ENCODE data around the gene CST9.

Gene CST9

GRCh38 chr20:23634044-23634801 is 28.5 kb upstream of the CST9 start:
- Histone ChIP-seq H3F3A (ENCODE audit: insufficient read depth, low read length) (no peaks in the 10 kb centered on the region), H4K20me1 (ENCODE audit: insufficient read depth, low read length) (no peaks in the 10 kb centered on the region), H3K79me2 (ENCODE audit: insufficient read depth, low read length) (no peaks in the 10 kb centered on the region), H3K27me3 (ENCODE audit: insufficient read depth, low read length) (no peaks in the 10 kb centered on the region), H3K9me3 (ENCODE audit: low read length) (no peaks in the 10 kb centered on the region), H3K9me2 (ENCODE audit: low read depth, low read length) (no peaks in the 10 kb centered on the region), H2AFZ (ENCODE audit: low read length) (no peak overlapping the region), H3K9ac (ENCODE audit: low read length) (no peak overlapping the region), H3K36me3 (ENCODE audit: insufficient read depth, low read length) (no peaks in the 10 kb centered on the region), H3K4me1 (ENCODE audit: insufficient read depth, low read length, severe bottlenecking) (no peaks in the 10 kb centered on the region), H3K4me2 (ENCODE audit: low read length) (no peak overlapping the region), H3K27ac (ENCODE audit: low read depth, low read length, poor library complexity, severe bottlenecking) (no peak overlapping the region), H3K4me3 (ENCODE audit: low read depth, low read length, poor library complexity, severe bottlenecking) (no peak overlapping the region)
- TF ChIP-seq CTCF (IDR thresholded peaks at IDR 0.05; ENCODE audit: low read length), result no peak
- no peak for TF ChIP-seq EZH2 (IDR thresholded peaks at IDR 0.05; ENCODE audit: borderline replicate concordance, low read length)

GRCh38 chr20:23632711-23633573 is 27.2 kb upstream of the CST9 start:
- no peak for TF ChIP-seq EZH2 (IDR thresholded peaks at IDR 0.05; ENCODE audit: borderline replicate concordance, low read length)
- no peak for TF ChIP-seq CTCF (IDR thresholded peaks at IDR 0.05; ENCODE audit: low read length)
- no peaks in the 10 kb centered on the region for H3F3A ChIP-seq (ENCODE audit: insufficient read depth, low read length)
- no peaks in the 10 kb centered on the region for H3K27me3 ChIP-seq (ENCODE audit: insufficient read depth, low read length)
- no peak overlapping the region for H3K4me2 ChIP-seq (ENCODE audit: low read length)
- H3K9me3 ChIP-seq (ENCODE audit: low read length), result no peaks in the 10 kb centered on the region
- no peak overlapping the region for H3K27ac ChIP-seq (ENCODE audit: low read depth, low read length, poor library complexity, severe bottlenecking)
- H3K36me3 ChIP-seq (ENCODE audit: insufficient read depth, low read length), result no peaks in the 10 kb centered on the region
- H3K4me3 ChIP-seq (ENCODE audit: low read depth, low read length, poor library complexity, severe bottlenecking), result no peak overlapping the region
- H4K20me1 ChIP-seq (ENCODE audit: insufficient read depth, low read length), result no peaks in the 10 kb centered on the region
- no peaks in the 10 kb centered on the region for H3K79me2 ChIP-seq (ENCODE audit: insufficient read depth, low read length)
- H2AFZ ChIP-seq (ENCODE audit: low read length), result no peak overlapping the region
- H3K9ac ChIP-seq (ENCODE audit: low read length), result no peak overlapping the region
- no peaks in the 10 kb centered on the region for H3K4me1 ChIP-seq (ENCODE audit: insufficient read depth, low read length, severe bottlenecking)
- H3K9me2 ChIP-seq (ENCODE audit: low read depth, low read length), result no peaks in the 10 kb centered on the region

- H3K9me3 ChIP-seq (ENCODE audit: low read length), result no peaks in the 10 kb centered on the region
- no peak overlapping the region for H2AFZ ChIP-seq (ENCODE audit: low read length)
- no peaks in the 10 kb centered on the region for H4K20me1 ChIP-seq (ENCODE audit: insufficient read depth, low read length)
- no peak overlapping the region for H3K9ac ChIP-seq (ENCODE audit: low read length)
- no peaks in the 10 kb centered on the region for H3K4me1 ChIP-seq (ENCODE audit: insufficient read depth, low read length, severe bottlenecking)
- no peaks in the 10 kb centered on the region for H3K9me2 ChIP-seq (ENCODE audit: low read depth, low read length)
- H3K36me3 ChIP-seq (ENCODE audit: insufficient read depth, low read length), result no peaks in the 10 kb centered on the region
- no peak overlapping the region for H3K27ac ChIP-seq (ENCODE audit: low read depth, low read length, poor library complexity, severe bottlenecking)
- no peaks in the 10 kb centered on the region for H3K79me2 ChIP-seq (ENCODE audit: insufficient read depth, low read length)
- H3K4me3 ChIP-seq (ENCODE audit: low read depth, low read length, poor library complexity, severe bottlenecking), result no peak overlapping the region
- H3K27me3 ChIP-seq (ENCODE audit: insufficient read depth, low read length), result no peaks in the 10 kb centered on the region
- no peaks in the 10 kb centered on the region for H3F3A ChIP-seq (ENCODE audit: insufficient read depth, low read length)
- no peak overlapping the region for H3K4me2 ChIP-seq (ENCODE audit: low read length)
- TF ChIP-seq EZH2 (IDR thresholded peaks at IDR 0.05; ENCODE audit: borderline replicate concordance, low read length) (no peak), CTCF (IDR thresholded peaks at IDR 0.05; ENCODE audit: low read length) (no peak)
These were observed 26.4 kb upstream of the CST9 start for GRCh38 chr20:23631981-23632710.

All from OCI-LY1 (cell line).